HG03196 (cell line): ENCODE results near the gene ZNF644.

Experiments
- ATAC-seq: cut with Tn5 transposase; IDR thresholded peaks from one replicate; pipeline ENCODE4 v1.9.1; 2021; ENCODE audit not compliant: unreplicated experiment

ZNF644 gene

DNA sequence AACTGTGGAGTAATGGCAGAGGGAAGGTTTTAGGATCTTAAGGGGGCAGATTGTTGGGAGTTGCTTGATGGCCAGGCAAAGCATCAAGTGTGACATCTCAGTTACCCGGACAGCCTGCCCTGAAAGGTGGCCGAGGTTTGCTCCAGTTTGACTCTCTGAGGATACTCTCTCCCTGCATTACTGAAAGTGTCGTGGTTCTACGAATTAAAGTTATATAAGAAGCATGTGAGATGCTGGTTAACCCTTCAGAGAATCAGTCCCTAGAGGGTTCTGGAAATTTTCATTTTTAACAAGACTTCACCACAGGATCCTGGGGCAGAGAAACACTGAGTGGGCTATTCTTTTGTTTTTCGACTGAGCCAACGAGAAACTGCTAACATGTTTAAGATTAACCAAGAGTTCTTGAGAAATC is 689 bp upstream of the ZNF644 start:
- no peak for ATAC-seq

DNA sequence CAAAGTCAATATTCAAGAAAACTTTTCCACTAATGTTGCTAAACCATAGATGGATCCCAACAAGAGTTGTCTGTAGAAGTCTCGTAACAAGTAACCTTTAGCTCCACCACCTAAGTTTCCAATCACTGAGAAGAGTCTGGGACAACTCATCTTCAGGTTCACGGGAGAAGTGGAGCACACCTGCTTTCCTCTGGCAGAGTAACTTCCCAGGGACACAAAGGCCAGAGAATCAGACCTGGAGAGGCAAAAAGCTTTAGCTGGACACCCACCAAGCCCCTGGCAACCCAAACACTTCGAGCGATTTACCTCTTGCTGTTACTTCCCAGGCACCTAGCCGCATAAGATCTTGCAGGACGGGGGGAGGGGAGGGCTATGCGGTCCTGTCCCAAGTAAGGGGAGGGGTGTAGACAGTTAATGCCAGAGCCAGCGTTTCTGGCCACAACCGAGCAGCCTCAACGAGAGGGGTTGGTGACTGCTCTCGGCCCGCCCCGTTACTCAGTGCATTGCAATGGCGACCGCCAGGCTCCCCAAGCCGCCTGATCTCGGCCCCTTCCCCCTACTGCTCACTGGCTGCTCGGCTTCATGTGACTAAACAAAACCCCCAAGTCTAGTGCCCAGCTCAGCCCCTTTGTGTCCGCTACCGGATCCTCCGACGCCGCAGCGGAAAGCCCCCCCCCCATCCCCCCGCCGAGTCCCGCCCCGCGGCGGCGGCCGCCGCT is 709 bp downstream of the ZNF644 start:
- ATAC-seq: peak; percentile 41

DNA sequence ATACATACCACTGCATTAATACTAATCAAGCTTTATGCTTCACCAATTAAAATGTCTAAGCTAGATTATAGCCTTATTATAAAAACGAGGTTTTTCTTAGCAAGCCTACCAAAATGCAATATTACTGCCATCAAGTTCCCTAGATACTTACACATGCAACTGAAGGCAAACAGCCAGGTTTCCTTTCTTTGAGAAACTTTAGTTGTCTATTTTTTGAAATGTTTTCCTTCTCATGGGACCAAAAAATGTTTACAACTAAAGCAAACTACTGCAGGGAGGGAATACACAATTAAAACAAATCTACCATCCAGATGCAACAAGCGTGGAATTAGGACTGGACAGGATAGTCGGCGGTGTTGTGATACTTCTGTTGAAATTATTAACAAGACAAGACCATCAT is 1.3 kb downstream of the ZNF644 start:
- ATAC-seq: no peak

DNA sequence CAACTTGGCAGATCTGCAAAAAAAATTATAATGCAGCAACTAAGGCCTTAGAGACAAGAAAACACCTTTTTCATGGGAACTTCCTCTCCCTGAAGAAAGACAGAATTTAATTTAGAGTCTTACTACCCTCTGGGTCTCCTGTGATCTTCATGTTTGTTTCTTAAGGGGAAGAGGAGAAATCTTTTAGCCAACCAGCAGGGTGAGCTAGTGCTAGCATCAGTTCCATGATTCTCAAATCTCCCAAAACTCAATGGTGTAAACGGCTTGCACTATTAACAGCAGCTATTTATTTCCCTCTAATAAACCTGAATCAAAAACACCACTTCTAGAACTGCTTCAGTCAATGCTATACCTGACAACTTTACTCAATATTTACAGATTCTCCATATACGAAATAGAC is 3.8 kb downstream of the ZNF644 start:
- ATAC-seq: no peak

DNA sequence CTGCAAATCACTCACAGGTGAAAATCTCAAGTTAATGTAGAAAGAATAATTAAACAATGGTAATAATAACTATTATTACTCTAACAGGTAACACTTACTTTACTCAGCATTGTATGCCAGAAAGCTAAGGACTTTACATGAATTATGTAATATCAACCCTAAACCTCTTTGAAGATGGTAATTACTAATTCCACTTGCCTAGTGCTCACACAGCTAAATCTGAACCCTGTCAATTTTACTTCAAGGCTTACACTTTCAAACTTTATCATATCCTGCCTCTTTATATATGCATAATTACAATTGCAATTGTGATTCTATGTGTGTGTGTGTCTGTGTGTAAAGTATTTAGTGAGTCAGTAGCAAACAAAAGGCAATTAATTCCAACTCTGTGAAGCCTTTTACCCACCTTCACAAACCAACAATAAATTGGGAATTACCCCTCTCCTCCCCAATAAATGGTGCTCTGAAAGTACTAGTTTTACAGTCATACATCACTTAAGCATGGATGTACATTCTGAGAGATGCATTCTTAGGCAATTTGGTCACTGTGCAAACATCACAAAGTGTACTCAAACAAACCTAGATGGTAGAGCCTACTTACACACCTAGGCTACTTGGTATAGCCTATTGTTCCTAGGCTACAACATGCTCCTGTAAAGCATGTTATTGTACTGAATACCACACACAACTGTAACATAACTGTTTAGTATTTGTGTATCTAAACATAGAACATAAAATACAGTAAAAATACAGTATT is 5.9 kb downstream of the ZNF644 start:
- ATAC-seq: no peak

DNA sequence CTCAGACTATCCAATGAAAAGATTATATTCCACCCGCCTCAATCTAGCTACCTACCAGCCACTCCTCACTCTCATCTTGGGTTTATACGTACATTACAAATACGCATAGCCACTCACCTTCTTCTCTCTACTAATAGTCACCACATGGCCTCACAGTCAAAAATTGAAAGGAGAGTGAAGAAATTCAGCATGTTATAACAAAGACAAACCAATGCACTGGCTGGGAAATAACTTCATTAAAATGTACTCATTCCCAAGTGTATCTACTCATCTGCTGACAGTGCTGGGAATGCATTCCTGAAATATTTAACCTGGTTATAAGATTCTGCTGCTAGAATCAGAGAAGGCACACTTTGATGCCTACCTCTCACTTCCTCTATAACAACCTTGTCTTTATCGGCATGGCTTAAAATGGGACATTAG is 6.5 kb downstream of the ZNF644 start:
- ATAC-seq: no peak

DNA sequence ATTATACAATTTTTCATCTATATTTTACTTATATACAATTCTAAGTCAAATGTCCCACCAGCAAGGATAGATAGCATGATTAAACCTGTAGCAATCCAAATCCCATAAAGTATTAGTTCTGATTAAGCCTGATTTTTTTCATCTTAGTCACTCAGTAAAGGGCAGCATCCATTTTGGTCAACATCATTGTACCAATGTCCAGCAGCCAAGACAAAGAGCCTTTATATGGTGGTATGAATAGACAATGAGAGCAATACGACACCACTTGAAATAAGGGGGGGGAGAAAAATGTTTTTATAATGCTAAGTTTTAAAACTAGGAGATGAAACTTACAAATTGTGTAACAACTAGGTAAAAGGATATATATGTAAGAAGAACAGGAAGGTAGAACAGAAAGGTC is 7.4 kb downstream of the ZNF644 start:
- no peak for ATAC-seq

DNA sequence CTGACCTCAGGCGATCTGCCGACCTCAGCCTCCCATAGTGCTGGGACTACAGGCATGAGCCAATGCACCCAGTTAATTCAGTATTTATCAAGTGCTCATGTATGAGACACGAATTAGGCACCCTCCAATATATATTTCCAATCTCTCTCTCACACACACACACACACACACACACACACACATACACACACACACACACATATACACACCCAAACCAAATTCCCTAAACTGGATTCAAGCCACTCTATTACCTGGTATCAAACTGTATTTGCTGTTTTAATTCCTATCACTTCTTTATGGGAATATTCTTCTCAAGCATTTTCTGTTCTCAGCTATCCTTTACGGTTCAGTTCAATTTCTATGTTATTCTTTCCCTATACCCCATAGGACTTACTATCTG is 8.5 kb downstream of the ZNF644 start:
- no peak for ATAC-seq

DNA sequence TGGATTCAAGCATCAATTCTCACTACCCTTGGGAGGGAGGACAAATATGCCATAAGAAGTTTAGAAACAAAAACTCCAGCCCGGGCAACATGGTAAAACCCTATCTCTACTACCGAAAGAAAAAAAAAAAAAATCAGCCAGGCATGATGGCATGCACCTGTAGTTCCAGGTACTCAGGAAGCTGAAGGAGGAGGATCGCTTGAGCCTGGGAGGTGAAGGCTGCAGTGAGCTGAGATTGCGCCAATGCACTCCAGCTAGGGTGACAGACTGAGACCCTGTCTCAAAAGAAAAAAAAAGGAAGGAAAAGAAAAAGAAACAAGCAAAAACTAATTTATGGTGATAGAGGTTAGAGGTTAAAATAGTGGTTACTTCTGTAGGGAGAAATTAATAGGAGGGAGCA is 9.6 kb downstream of the ZNF644 start:
- no peak for ATAC-seq

DNA sequence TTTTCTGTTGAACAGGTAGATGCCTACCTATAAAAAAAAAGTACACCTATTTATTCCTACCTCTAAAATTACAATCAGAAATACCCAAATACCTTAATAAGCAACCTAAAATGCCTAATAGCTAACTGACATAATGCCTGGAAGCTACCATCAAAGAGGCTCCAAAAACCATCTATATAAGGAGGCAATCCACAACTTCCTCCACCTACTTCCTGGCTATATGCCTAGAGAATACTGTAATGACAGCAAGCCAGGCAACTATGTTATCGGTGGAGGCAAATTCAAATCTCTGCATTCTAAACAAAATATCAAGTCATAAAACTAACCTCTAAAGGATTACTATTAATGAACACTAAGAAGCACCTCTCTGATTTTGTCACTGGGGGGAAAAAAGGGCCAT is 10.1 kb downstream of the ZNF644 start:
- no peak for ATAC-seq

DNA sequence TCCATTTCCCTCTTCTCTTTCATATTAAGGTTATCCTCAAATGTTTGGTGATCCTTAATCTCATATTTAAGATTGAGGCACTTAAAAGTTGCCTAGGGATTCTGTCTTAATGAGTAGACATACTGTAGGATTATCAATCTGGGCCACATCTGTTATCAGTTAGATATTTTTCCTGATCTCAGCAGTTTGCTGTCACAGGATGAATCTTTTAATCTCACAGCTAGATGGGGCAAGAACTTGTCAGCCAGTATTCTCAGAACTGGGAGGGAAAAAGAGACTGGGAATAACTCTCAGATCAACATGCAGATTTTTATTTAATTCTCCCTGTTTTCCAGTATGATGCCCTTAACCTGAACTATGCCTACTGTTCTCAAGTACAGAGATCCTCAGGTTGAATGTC is 14.0 kb downstream of the ZNF644 start:
- ATAC-seq: no peak

DNA sequence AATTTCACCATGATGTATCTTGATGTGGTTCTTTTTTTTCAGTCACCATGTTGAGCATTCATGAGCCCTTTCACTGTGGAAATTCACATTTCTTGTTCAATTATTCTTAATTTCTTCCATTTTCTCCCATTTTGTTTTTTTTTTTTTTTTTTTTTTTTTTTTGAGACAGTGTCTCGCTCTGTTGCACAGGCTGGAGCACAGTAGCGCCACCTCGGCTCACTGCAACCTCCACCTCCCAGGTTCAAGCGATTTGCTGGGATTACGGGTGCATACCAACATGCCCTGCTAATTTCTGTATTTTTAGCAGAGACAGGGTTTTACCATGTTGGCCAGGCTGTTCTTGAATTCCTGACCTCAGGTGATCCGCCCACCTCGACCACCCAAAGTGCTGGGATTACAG is 14.7 kb downstream of the ZNF644 start:
- no peak for ATAC-seq

DNA sequence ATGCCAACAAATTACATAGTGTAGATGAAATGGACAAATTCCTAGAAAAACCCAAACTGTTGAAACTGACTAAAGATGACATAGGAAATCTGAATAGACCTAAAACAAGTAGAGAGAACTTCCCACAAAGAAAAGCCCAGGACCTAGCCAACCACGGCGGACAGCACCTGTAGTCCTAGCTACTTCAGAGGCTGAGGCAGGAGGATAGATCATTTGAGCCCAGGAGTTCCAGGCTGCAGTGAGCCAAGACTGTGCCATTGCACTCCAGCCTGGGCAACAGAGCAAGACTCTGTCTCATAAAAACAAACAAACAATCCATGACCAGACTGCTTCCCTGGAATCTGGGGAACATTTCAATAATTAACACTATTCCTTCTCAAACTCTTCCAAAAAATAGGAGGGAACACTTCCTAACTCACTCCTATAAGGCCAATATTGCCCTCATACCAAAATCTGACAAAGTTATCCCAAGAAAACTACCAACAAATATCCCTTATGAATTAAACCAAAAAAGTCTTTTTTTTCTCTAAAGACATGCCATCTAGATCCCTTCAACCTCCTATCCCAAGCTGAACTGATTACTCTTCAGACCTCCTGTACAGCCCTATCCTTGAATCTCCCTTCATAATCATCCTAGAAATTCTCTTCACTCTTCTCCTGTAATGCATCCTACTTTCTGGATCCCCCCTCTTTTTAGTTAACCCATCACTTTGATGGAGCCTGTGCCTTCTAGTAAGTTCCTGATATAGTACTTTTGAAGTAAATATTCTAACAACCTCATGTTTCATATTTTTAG is 15.5 kb downstream of the ZNF644 start:
- no peak for ATAC-seq

DNA sequence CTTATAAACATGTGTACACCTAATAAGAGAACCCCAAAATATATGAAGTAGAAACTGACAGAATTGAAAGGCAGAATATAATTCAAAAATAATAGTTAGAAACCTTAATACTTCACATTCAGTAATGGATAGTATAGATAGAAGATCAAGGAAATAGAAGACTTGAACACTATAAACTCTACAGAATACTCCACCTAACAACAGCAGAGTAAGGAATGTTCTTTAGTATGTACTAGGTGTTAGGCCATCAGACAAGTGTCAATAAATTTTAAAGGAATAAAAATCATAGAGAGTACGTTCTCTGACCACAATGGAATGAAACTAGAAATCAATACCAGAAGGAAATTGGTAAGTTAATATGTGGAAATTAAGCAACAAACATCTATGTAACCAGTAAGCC is 16.6 kb downstream of the ZNF644 start:
- ATAC-seq: no peak

DNA sequence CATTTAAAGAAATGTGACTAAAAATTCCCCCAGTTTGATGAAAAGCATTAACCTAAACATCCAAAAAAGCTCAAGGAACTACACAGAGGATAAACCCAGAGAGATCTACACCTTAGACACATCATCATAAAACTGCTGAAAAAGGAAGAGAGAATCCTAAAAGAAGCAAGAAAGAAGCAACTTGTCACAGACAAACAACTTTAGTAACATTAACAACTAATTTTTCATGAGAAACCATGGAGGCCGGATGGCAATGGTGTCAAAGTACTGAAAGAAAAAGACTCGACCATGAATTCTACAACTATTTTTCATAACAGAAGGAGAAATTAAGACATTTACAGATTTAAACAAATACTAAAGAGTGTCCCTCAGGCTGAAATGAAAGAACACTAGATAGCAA is 17.7 kb downstream of the ZNF644 start:
- ATAC-seq: no peak

DNA sequence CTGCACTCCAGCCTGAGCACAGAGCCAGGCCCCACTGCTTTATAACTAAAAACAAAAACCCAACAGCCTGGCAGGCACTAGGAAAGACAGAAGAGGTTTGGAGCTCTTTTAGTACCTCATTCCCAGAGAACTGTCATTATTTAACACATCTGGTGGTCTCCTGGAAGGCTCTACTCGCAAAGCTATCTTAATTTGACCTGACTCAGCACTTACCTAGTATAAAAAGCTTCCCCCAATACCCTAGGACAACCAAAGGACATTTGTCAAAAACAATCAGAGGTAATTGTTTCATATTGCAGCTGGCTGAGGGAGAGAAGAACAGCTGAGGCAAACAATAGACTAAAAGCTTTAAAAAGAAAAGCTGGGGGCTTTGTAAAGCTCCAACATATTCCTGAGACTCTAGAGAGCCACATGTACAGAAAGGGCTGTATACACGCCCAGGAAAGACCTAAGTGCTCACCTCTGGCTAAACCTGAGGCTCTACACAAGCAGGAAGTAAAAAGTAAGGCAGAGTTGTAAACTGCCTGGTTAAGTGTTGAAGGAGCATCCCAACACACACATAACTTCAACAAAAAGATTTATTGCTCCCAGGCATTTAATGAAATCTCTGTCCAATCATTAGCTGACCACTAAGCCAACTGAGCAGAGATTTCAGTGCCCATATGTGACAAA is 25.0 kb downstream of the ZNF644 start:
- ATAC-seq: no peak

DNA sequence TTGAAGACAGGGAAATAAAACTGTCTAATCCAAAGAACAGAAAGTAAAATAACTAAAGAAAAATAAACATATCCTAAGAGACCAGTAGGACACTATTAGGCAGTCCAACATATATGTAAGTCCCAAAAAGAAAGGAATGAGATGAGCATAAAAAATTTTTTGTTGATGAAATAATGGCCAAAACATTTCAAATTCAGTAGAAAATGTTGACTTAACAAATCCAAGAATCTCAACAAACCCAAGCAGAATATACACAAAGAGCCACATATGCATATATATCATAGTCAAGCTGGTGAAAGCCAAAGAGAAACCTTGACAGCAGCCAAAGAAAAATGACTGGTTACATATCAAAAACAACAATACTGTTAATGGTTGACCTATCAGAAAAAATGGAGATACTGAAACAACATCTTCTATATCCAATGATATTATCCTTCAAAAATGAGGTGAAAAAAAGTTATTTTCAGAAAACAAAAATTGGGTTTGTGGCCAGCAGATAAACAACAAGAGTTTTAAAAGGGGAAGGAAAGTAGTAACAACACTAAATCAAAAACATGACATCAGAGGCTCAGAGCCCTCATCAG is 26.4 kb downstream of the ZNF644 start:
- ATAC-seq: no peak

DNA sequence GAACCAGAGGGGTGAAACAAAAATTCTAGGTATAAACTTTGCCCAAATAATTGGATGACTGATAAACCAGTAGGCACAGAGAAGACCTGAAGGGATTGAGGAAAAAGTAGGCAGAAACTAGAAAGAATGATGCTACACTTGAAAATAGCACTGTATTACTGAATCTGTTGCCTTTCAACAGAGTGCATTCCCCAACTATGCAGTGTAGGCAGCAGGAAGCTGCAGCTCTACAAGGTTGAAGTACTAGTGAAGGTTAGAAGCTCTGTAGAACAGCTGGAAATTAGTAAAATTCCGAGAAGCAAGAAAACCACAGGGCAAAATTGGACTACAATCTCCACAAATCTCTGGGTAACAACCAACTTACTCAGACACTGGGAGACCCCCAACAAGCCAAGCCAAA is 27.4 kb downstream of the ZNF644 start:
- no peak for ATAC-seq

DNA sequence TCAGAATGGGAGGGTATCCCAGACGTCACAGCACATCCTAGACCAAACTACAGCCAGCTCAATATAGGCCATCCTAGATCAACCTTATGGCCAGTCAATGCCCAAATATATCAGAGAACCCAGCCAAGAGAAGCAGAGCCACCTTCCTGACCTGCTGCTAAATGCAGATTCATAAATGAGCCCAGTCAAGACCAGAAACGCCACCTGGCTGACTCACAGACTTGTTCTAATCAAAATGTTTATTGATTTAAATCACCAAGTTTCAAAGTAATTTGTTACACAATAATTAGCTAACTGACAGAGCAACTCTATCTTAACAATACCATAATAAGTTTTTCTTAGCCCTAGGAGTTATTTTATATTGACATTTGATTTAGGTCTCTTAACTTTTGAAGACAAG is 28.6 kb downstream of the ZNF644 start:
- ATAC-seq: no peak

DNA sequence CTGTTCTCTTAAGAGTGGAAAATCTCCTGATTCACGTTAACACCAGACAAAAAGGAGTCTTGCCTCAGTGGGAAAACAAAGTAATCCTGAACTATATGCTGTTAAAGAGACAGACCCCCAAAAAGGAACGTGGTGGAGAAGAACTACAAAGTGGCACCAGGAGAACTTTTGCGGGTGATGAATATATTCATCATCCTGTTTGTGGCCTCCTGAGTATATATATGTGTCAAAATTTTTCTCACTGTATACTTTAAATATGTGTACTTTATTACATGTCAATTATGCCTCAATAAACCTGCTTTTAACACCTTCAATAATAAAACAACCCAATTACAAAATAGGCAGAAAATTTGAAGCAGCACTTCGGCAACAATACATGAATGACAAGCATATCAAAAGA is 31.1 kb downstream of the ZNF644 start:
- no peak for ATAC-seq

DNA sequence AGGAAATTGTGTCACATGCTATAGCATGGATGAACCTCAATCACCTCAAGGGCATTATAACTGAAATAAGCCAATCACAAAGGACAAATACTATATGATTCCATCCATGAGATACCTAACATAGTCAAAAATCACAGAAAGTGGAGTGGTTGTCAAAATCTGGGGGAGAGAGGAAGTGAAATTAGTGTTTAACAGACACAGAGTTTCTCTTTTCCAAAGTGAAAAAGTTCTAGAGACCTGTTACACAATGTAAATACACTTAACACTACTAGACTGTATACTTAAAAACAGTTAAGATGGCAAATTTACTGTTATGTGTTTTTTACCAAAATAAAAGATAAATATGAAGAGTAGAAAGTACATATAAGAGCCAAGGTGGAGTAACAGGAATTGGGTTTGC is 31.8 kb downstream of the ZNF644 start:
- no peak for ATAC-seq
